ENCODE measurements around the gene PSMD6.

Gene PSMD6

GRCh38 chr3:64047787-64048186, 24.5 kb upstream of the PSMD6 start:
- H3K4me3 ChIP-seq (replicated peaks; ENCODE audit: low read depth, low read length): no peak overlapping the region
- no peak for DNase-seq (ENCODE audit: extremely low read depth, low read depth)
- no peak for TF ChIP-seq CTCF (IDR thresholded peaks at IDR 0.05; ENCODE audit: low read depth, low read length, missing control alignments)

- no peak for TF ChIP-seq CTCF (IDR thresholded peaks at IDR 0.05; ENCODE audit: low read depth, low read length, missing control alignments)
- H3K4me3 ChIP-seq (replicated peaks; ENCODE audit: low read depth, low read length): no peak overlapping the region
- DNase-seq (ENCODE audit: extremely low read depth, low read depth): no peak
These were observed 23.8 kb upstream of the PSMD6 start for GRCh38 chr3:64046996-64047594.

- no peak for DNase-seq (ENCODE audit: extremely low read depth, low read depth)
- H3K4me3 ChIP-seq (replicated peaks; ENCODE audit: low read depth, low read length): no peak overlapping the region
- no peak for TF ChIP-seq CTCF (IDR thresholded peaks at IDR 0.05; ENCODE audit: low read depth, low read length, missing control alignments)
These were observed 23.3 kb upstream of the PSMD6 start for GRCh38 chr3:64046592-64046991.

GRCh38 chr3:64042952-64043351, 19.7 kb upstream of the PSMD6 start:
- H3K4me3 ChIP-seq (replicated peaks; ENCODE audit: low read depth, low read length): no peak overlapping the region
- no peak for TF ChIP-seq CTCF (IDR thresholded peaks at IDR 0.05; ENCODE audit: low read depth, low read length, missing control alignments)
- no peak for DNase-seq (ENCODE audit: extremely low read depth, low read depth)

GRCh38 chr3:64039981-64040733, 16.9 kb upstream of the PSMD6 start:
- no peak for TF ChIP-seq CTCF (IDR thresholded peaks at IDR 0.05; ENCODE audit: low read depth, low read length, missing control alignments)
- no peak overlapping the region for H3K4me3 ChIP-seq (replicated peaks; ENCODE audit: low read depth, low read length)
- no peak for DNase-seq (ENCODE audit: extremely low read depth, low read depth)

GRCh38 chr3:64039332-64039731, 16.0 kb upstream of the PSMD6 start:
- H3K4me3 ChIP-seq (replicated peaks; ENCODE audit: low read depth, low read length): no peak overlapping the region
- DNase-seq (ENCODE audit: extremely low read depth, low read depth): no peak
- TF ChIP-seq CTCF (IDR thresholded peaks at IDR 0.05; ENCODE audit: low read depth, low read length, missing control alignments): no peak
